ENCODE measurements around the gene FBXO36.

DNA sequence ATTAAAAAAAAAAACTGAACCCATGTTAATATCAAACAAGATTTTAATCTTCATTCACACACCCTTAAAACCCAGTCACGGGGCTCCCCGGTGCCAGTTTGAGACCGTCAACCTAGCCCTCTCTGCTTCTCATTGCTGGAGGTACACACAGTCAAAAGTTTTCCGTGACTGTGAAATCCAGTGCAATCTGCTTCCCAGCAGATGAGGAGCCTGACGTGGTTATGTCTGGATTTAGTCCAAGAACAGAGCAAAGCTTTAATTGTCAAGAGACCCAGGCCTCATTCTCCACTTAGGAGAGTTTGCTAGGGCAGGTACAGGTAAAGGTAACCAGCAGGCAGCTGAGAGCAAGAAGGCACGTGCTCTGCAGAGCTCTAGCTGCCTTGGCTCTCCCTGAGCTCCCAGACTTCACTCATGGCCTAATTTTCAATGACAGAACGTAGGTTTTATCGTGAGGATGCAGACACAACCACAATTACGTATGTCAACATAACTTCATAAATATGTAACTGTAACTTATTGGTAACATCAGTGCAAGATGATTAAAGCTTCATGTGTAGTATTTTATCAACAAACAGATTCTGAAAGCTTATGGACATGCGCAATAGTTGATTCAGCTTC is 90.1 kb downstream of the FBXO36 start:
- TF ChIP-seq, protein P1, sequence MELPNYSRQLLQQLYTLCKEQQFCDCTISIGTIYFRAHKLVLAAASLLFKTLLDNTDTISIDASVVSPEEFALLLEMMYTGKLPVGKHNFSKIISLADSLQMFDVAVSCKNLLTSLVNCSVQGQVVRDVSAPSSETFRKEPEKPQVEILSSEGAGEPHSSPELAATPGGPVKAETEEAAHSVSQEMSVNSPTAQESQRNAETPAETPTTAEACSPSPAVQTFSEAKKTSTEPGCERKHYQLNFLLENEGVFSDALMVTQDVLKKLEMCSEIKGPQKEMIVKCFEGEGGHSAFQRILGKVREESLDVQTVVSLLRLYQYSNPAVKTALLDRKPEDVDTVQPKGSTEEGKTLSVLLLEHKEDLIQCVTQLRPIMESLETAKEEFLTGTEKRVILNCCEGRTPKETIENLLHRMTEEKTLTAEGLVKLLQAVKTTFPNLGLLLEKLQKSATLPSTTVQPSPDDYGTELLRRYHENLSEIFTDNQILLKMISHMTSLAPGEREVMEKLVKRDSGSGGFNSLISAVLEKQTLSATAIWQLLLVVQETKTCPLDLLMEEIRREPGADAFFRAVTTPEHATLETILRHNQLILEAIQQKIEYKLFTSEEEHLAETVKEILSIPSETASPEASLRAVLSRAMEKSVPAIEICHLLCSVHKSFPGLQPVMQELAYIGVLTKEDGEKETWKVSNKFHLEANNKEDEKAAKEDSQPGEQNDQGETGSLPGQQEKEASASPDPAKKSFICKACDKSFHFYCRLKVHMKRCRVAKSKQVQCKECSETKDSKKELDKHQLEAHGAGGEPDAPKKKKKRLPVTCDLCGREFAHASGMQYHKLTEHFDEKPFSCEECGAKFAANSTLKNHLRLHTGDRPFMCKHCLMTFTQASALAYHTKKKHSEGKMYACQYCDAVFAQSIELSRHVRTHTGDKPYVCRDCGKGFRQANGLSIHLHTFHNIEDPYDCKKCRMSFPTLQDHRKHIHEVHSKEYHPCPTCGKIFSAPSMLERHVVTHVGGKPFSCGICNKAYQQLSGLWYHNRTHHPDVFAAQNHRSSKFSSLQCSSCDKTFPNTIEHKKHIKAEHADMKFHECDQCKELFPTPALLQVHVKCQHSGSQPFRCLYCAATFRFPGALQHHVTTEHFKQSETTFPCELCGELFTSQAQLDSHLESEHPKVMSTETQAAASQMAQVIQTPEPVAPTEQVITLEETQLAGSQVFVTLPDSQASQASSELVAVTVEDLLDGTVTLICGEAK (IDR thresholded peaks at IDR 0.05; ENCODE audit: borderline replicate concordance), result no peak
- TF ChIP-seq SRF (IDR thresholded peaks at IDR 0.05; ENCODE audit: low read depth in 2 of 2, low read length in 2 of 2), result no peak
- no peak for TF ChIP-seq NR2C2 (IDR thresholded peaks at IDR 0.05; ENCODE audit: borderline replicate concordance, control insufficient read depth, insufficient read length, low read depth)
- no peak for TF ChIP-seq POLR2AphosphoS2 (IDR thresholded peaks at IDR 0.05; ENCODE audit: low read depth, low read length)
- TF ChIP-seq, protein P2, sequence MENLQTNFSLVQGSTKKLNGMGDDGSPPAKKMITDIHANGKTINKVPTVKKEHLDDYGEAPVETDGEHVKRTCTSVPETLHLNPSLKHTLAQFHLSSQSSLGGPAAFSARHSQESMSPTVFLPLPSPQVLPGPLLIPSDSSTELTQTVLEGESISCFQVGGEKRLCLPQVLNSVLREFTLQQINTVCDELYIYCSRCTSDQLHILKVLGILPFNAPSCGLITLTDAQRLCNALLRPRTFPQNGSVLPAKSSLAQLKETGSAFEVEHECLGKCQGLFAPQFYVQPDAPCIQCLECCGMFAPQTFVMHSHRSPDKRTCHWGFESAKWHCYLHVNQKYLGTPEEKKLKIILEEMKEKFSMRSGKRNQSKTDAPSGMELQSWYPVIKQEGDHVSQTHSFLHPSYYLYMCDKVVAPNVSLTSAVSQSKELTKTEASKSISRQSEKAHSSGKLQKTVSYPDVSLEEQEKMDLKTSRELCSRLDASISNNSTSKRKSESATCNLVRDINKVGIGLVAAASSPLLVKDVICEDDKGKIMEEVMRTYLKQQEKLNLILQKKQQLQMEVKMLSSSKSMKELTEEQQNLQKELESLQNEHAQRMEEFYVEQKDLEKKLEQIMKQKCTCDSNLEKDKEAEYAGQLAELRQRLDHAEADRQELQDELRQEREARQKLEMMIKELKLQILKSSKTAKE (IDR thresholded peaks at IDR 0.05; ENCODE audit: low read depth, poor library complexity, severe bottlenecking), result no peak
- no peak for TF ChIP-seq POLR2A (IDR thresholded peaks at IDR 0.05; ENCODE audit: low read depth, low read length)
- TF ChIP-seq, protein P3, sequence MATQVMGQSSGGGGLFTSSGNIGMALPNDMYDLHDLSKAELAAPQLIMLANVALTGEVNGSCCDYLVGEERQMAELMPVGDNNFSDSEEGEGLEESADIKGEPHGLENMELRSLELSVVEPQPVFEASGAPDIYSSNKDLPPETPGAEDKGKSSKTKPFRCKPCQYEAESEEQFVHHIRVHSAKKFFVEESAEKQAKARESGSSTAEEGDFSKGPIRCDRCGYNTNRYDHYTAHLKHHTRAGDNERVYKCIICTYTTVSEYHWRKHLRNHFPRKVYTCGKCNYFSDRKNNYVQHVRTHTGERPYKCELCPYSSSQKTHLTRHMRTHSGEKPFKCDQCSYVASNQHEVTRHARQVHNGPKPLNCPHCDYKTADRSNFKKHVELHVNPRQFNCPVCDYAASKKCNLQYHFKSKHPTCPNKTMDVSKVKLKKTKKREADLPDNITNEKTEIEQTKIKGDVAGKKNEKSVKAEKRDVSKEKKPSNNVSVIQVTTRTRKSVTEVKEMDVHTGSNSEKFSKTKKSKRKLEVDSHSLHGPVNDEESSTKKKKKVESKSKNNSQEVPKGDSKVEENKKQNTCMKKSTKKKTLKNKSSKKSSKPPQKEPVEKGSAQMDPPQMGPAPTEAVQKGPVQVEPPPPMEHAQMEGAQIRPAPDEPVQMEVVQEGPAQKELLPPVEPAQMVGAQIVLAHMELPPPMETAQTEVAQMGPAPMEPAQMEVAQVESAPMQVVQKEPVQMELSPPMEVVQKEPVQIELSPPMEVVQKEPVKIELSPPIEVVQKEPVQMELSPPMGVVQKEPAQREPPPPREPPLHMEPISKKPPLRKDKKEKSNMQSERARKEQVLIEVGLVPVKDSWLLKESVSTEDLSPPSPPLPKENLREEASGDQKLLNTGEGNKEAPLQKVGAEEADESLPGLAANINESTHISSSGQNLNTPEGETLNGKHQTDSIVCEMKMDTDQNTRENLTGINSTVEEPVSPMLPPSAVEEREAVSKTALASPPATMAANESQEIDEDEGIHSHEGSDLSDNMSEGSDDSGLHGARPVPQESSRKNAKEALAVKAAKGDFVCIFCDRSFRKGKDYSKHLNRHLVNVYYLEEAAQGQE (IDR thresholded peaks at IDR 0.05; ENCODE audit: low read depth, low read length), result no peak
- TF ChIP-seq RAD21 (IDR thresholded peaks at IDR 0.05; ENCODE audit: insufficient read depth, low read depth, low read length), result no peak
- TF ChIP-seq, protein P4, sequence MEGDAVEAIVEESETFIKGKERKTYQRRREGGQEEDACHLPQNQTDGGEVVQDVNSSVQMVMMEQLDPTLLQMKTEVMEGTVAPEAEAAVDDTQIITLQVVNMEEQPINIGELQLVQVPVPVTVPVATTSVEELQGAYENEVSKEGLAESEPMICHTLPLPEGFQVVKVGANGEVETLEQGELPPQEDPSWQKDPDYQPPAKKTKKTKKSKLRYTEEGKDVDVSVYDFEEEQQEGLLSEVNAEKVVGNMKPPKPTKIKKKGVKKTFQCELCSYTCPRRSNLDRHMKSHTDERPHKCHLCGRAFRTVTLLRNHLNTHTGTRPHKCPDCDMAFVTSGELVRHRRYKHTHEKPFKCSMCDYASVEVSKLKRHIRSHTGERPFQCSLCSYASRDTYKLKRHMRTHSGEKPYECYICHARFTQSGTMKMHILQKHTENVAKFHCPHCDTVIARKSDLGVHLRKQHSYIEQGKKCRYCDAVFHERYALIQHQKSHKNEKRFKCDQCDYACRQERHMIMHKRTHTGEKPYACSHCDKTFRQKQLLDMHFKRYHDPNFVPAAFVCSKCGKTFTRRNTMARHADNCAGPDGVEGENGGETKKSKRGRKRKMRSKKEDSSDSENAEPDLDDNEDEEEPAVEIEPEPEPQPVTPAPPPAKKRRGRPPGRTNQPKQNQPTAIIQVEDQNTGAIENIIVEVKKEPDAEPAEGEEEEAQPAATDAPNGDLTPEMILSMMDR (IDR thresholded peaks at IDR 0.05 in 2 of 3, conservative IDR thresholded peaks at IDR 0.05 in 1 of 3; ENCODE audit: control insufficient read depth in 2 of 3, extremely low read depth in 1 of 3, insufficient read depth in 1 of 3, low read depth in 3 of 3, low read length in 3 of 3), result no peak
- no peak for TF ChIP-seq ESRRA (IDR thresholded peaks at IDR 0.05; ENCODE audit: low read length)

All from GM12878 (cell line).